ENCODE measurements around the gene SNIP1.

DNA sequence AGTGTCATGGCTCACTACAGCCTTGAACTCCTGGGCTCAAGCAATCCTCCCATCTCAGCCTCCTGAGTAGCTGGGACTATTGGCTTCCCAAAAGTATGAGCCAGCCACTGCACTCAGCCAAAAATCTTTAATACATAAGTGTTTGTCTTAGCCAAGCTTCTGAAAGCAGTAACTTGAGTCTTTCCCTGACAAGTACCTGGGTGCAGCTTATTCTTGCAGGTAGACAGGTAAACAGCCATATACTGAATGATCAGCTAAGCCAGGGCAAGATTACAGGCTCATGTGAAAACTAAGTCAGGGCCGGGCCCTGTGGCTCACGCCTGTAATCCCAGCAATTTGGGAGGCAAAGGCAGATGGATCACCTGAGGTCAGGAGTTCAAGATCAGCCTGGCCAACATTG is 47.4 kb downstream of the SNIP1 start:
- TF ChIP-seq SIN3A (IDR thresholded peaks at IDR 0.05; ENCODE audit: borderline replicate concordance, insufficient read depth, low read length) (no peak), FOXP2 (optimal IDR thresholded peaks at IDR 0.05; ENCODE audit: borderline replicate concordance, extremely low read depth, extremely low read length, insufficient read depth) (no peak), POLR2AphosphoS5 (IDR thresholded peaks at IDR 0.05; ENCODE audit: low read depth, low read length) (no peak), TAF1 (IDR thresholded peaks at IDR 0.05; ENCODE audit: borderline replicate concordance, insufficient read depth, low read length) (no peak)
- TF ChIP-seq, protein P1, sequence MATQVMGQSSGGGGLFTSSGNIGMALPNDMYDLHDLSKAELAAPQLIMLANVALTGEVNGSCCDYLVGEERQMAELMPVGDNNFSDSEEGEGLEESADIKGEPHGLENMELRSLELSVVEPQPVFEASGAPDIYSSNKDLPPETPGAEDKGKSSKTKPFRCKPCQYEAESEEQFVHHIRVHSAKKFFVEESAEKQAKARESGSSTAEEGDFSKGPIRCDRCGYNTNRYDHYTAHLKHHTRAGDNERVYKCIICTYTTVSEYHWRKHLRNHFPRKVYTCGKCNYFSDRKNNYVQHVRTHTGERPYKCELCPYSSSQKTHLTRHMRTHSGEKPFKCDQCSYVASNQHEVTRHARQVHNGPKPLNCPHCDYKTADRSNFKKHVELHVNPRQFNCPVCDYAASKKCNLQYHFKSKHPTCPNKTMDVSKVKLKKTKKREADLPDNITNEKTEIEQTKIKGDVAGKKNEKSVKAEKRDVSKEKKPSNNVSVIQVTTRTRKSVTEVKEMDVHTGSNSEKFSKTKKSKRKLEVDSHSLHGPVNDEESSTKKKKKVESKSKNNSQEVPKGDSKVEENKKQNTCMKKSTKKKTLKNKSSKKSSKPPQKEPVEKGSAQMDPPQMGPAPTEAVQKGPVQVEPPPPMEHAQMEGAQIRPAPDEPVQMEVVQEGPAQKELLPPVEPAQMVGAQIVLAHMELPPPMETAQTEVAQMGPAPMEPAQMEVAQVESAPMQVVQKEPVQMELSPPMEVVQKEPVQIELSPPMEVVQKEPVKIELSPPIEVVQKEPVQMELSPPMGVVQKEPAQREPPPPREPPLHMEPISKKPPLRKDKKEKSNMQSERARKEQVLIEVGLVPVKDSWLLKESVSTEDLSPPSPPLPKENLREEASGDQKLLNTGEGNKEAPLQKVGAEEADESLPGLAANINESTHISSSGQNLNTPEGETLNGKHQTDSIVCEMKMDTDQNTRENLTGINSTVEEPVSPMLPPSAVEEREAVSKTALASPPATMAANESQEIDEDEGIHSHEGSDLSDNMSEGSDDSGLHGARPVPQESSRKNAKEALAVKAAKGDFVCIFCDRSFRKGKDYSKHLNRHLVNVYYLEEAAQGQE (IDR thresholded peaks at IDR 0.05; ENCODE audit: insufficient read depth in 1 of 2, low read depth in 2 of 2, low read length in 2 of 2), result no peak

Measured in PFSK-1 (cell line).